CD14-positive monocyte (primary cell): ENCODE data around the gene SEPHS2. TPM values are rescaled to one million over a fixed set of nuclear protein-coding genes. Genes with fewer than 3 reads are reported as not detected.
A peak's percentile ranks its signal among the peaks of the same experiment; 100 is the strongest.

Source experiments
- DNase-seq, 3 donors: peaks; one replicate each; pipeline ENCODE4 v3.0.0-alpha.2; 2011 to 2022
- H2AFZ ChIP-seq: 2 replicates; pipeline ENCODE4 v1.6.0; 2012; ENCODE audit warnings: mild to moderate bottlenecking, low read depth, low read length, inconsistent platforms; ENCODE audit not compliant: insufficient read depth, poor library complexity, severe bottlenecking
- H3K27ac ChIP-seq, 2 donors: 1 replicate in 1 of 2; 2 replicates in 1 of 2; pipeline ENCODE4 v1.5.1; 2012 to 2013; ENCODE audit warnings: low read length in 2 of 2, control low read depth in 1 of 2, inconsistent platforms in 1 of 2, low read depth in 1 of 2, mild to moderate bottlenecking in 1 of 2
- H3K27me3 ChIP-seq, 2 donors: one replicate each; pipeline versions ENCODE4 v1.6.0 to v1.6.1; 2011 to 2013; ENCODE audit warnings: low read length in 2 of 2; ENCODE audit not compliant: control insufficient read depth in 2 of 2, insufficient read depth in 2 of 2
- H3K36me3 ChIP-seq, 2 donors: replicated peaks in 1 of 2; 1 replicate in 1 of 2; 2 replicates in 1 of 2; pipeline versions ENCODE4 v1.5.1 to v1.6.1; 2012 to 2013; ENCODE audit warnings: low read length in 2 of 2, control low read depth in 1 of 2, inconsistent platforms in 1 of 2, mild to moderate bottlenecking in 1 of 2; ENCODE audit not compliant: insufficient read depth in 2 of 2, control insufficient read depth in 1 of 2
- H3K4me1 ChIP-seq, 2 donors: 1 replicate in 1 of 2; 2 replicates in 1 of 2; pipeline versions ENCODE4 v1.5.1 to v1.6.1; 2012 to 2013; ENCODE audit warnings: low read length in 2 of 2, control low read depth in 1 of 2, inconsistent platforms in 1 of 2, mild to moderate bottlenecking in 1 of 2, moderate library complexity in 1 of 2; ENCODE audit not compliant: insufficient read depth in 2 of 2, control insufficient read depth in 1 of 2
- H3K4me2 ChIP-seq: replicated peaks from 2 replicates; pipeline ENCODE3; 2012; ENCODE audit warnings: low read length, moderate library complexity, mild to moderate bottlenecking; ENCODE audit not compliant: poor library complexity, severe bottlenecking; ENCODE audit errors: extremely low read depth
- H3K4me3 ChIP-seq, 3 experiments: fragments of 200-600 bp in 1 of 3; sonication (generic) in 1 of 3; replicated peaks in 1 of 3; 1 replicate in 2 of 3; 2 replicates in 1 of 3; pipeline ENCODE4 v1.5.1; 2011 to 2013; ENCODE audit warnings: low read length in 3 of 3, mild to moderate bottlenecking in 3 of 3, control low read depth in 2 of 3, low read depth in 2 of 3, inconsistent platforms in 1 of 3, moderate library complexity in 1 of 3
- H3K79me2 ChIP-seq: 2 replicates; pipeline ENCODE4 v1.6.0; 2012; ENCODE audit warnings: mild to moderate bottlenecking, control low read depth, inconsistent platforms, low read length, moderate library complexity; ENCODE audit not compliant: insufficient read depth
- H3K9ac ChIP-seq: 2 replicates; pipeline ENCODE4 v1.6.0; 2017; ENCODE audit warnings: low read length, mild to moderate bottlenecking; ENCODE audit not compliant: insufficient read depth, poor library complexity, severe bottlenecking
- H3K9me3 ChIP-seq, 2 donors: replicated peaks in 1 of 2; 1 replicate in 1 of 2; 2 replicates in 1 of 2; pipeline versions ENCODE4 v1.5.1 to v1.6.1; 2012 to 2013; ENCODE audit warnings: low read length in 2 of 2, control low read depth in 1 of 2; ENCODE audit not compliant: control insufficient read depth in 1 of 2, insufficient read depth in 1 of 2
- H4K20me1 ChIP-seq: 2 replicates; pipeline ENCODE4 v1.6.0; 2012; ENCODE audit warnings: mild to moderate bottlenecking, low read length, control low read depth, moderate library complexity; ENCODE audit not compliant: insufficient read depth
- H3K27ac Mint-ChIP-seq, 7 donors: one replicate each; pipeline ENCODE4 v1.8.0; 2020; ENCODE audit warnings: mild to moderate bottlenecking in 7 of 7, mixed read lengths in 7 of 7, moderate library complexity in 6 of 7, inconsistent platforms in 2 of 7
- H3K27me3 Mint-ChIP-seq, 3 donors: one replicate each; pipeline ENCODE4 v1.8.0; 2021 to 2022; ENCODE audit warnings: low read depth in 3 of 3, mild to moderate bottlenecking in 3 of 3, mixed read lengths in 3 of 3, moderate library complexity in 3 of 3, inconsistent platforms in 1 of 3
- H3K36me3 Mint-ChIP-seq, 2 donors: one replicate each; pipeline ENCODE4 v1.8.0; 2020; ENCODE audit warnings: mixed read lengths in 2 of 2, inconsistent platforms in 1 of 2, mild to moderate bottlenecking in 1 of 2
- H3K4me1 Mint-ChIP-seq: one replicate; pipeline ENCODE4 v1.8.0; 2020; ENCODE audit warnings: mild to moderate bottlenecking, mixed read lengths
- H3K4me3 Mint-ChIP-seq, 2 donors: one replicate each; pipeline ENCODE4 v1.8.0; 2020; ENCODE audit warnings: mild to moderate bottlenecking in 2 of 2, mixed read lengths in 2 of 2, moderate library complexity in 1 of 2
- H3K9me3 Mint-ChIP-seq, 7 donors: one replicate each; pipeline ENCODE4 v1.8.0; 2020 to 2022; ENCODE audit warnings: mixed read lengths in 7 of 7, mild to moderate bottlenecking in 6 of 7, moderate library complexity in 6 of 7, inconsistent platforms in 2 of 7
- CTCF ChIP-seq: fragments of 200-600 bp; IDR thresholded peaks from one replicate; pipeline ENCODE4 v1.8.0; 2022; ENCODE audit warnings: antibody characterized with exemption, mild to moderate bottlenecking
- WGBS: methylation state at CpG from one replicate; pipeline ENCODE4 v1.1.5; 2013; ENCODE audit warnings: missing lambda C conversion rate; ENCODE audit not compliant: insufficient coverage; 5-methylcytosine and 5-hydroxymethylcytosine counted together
- intact Hi-C, 2 donors: fragments of 100-400 bp; cut with micrococcal nuclease; formaldehyde crosslinking; loops; one replicate each; pipeline versions ENCODE4 v1.15.0 to v1.15.1; 2023
- polyA plus RNA-seq, 3 donors: library from polyadenylated mRNA; depleted of rRNA in 1 of 3; unstranded in 2 of 3; stranded (reverse) in 1 of 3; fragments of 300-500 nt in 2 of 3; fragments of >200 nt in 1 of 3; fragmentation: Illumina TruSeq in 2 of 3; gene quantifications; 1 replicate in 2 of 3; 2 replicates in 1 of 3; pipeline ENCODE4 v1.2.3, GENCODE V29; 2012 to 2021

Gene SEPHS2
- polyA plus RNA-seq, 3 donors = 12.8 to 56.4 (median 54.2) TPM

- Mint-ChIP-seq H3K4me1 (peaks cover 35% of the 10 kb centered on the region), H3K36me3 (peaks cover 11 to 13% of the 10 kb centered on the region in 2 donors), H3K27me3 (peaks cover 0 to 1% (median 0%) of the 10 kb centered on the region in 3 donors), H3K4me3 (peak overlapping the region; percentile 89 to 95), H3K9me3 (peaks cover 0 to 3% (median 0%) of the 10 kb centered on the region in 7 donors), H3K27ac (peak overlapping the region; percentile 89 to 99 (median 97))
- DNase-seq = peak in 1 of 3 donors; percentile 29
- peaks cover 27% of the 10 kb centered on the region for H4K20me1 ChIP-seq
- H3K4me1 ChIP-seq = peaks cover 34 to 39% of the 10 kb centered on the region in 2 donors
- peak overlapping the region; percentile 81 to 90 (median 85) for H3K4me3 ChIP-seq
- H3K36me3 ChIP-seq = peaks cover 0 to 4% of the 10 kb centered on the region in 2 donors
- peak overlapping the region; percentile 99 for H2AFZ ChIP-seq
- H3K4me2 ChIP-seq = peak overlapping the region; percentile 90
- H3K27me3 ChIP-seq = no peaks in the 10 kb centered on the region
- no peaks in the 10 kb centered on the region for H3K9me3 ChIP-seq
- WGBS = 77% methylated on average over 6 of the region's 10 CpGs
- peaks cover 30% of the 10 kb centered on the region for H3K79me2 ChIP-seq
- H3K9ac ChIP-seq = peak overlapping the region; percentile 90
- intact Hi-C loops = loop anchor here in 1 of 2 donors (5.0 to 10.0 kb wide), 2 partner anchors 36 to 169 kb away; partner anchors contain the start of gene ZNF689
- TF ChIP-seq CTCF = no peak
- H3K27ac ChIP-seq = peak overlapping the region; percentile 83 to 90
Measured at GRCh38 chr16:30446203-30446595, 525 bp upstream of the SEPHS2 start.

GRCh38 chr16:30445149-30445407 is 596 bp downstream of the SEPHS2 start:
- H3K4me3 Mint-ChIP-seq = peak overlapping the region; percentile 89 to 95
- Histone ChIP-seq H3K79me2 (peaks cover 30% of the 10 kb centered on the region), H3K9ac (peak overlapping the region; percentile 90), H4K20me1 (peaks cover 27% of the 10 kb centered on the region), H3K9me3 (no peaks in the 10 kb centered on the region), H3K4me3 (peak overlapping the region; percentile 81 to 90 (median 85)), H3K4me1 (peaks cover 34 to 35% of the 10 kb centered on the region in 2 donors), H3K4me2 (peak overlapping the region; percentile 90), H3K36me3 (peaks cover 0 to 4% of the 10 kb centered on the region in 2 donors), H3K27me3 (no peaks in the 10 kb centered on the region), H3K27ac (peak overlapping the region; percentile 83 to 90), H2AFZ (peak overlapping the region; percentile 99)
- intact Hi-C loops = loop anchor here (2.0 to 10.0 kb wide), 3 partner anchors 37 to 170 kb away; partner anchors contain the start of genes ZNF689 (in 1 of the 2) and ZNF768 (in 1 of the 2)
- no peak for DNase-seq
- H3K27ac Mint-ChIP-seq = peak overlapping the region; percentile 31 to 92 (median 89)
- no peak for TF ChIP-seq CTCF
- peaks cover 11 to 13% of the 10 kb centered on the region in 2 donors for H3K36me3 Mint-ChIP-seq
- 36% methylated on average over 8 of the region's 11 CpGs for WGBS
- peaks cover 0 to 1% (median 0%) of the 10 kb centered on the region in 3 donors for H3K27me3 Mint-ChIP-seq
- peaks cover 37% of the 10 kb centered on the region for H3K4me1 Mint-ChIP-seq
- peaks cover 0 to 3% (median 0%) of the 10 kb centered on the region in 7 donors for H3K9me3 Mint-ChIP-seq
